CD1c-positive myeloid dendritic cell (primary cell): ENCODE results near the gene PPP6R2.

Source experiments
- DNase-seq: peaks from one replicate; pipeline ENCODE4 v3.0.0-alpha.2; 2016; ENCODE audit errors: extremely low spot score

The PPP6R2 gene

GRCh38 chr22:50305923-50306566 lies 37.1 kb upstream of the PPP6R2 start:
- peak; percentile 95 for DNase-seq

- peak; percentile 74 for DNase-seq
Observed at GRCh38 chr22:50306753-50307749, 36.1 kb upstream of the PPP6R2 start, which contains the start of gene PLXNB2. Gene PLXNB2, minus strand, starts transcription at chr22:50307646. Its CDS starts 17,062 bp downstream, at chr22:50290584.

GRCh38 chr22:50307890-50308596 lies 35.1 kb upstream of the PPP6R2 start:
- DNase-seq: peak; percentile 64

GRCh38 chr22:50308597-50308935 lies 34.6 kb upstream of the PPP6R2 start:
- peak; percentile 84 for DNase-seq

- peak; percentile 13 for DNase-seq
Observed at GRCh38 chr22:50308986-50309600, 34.0 kb upstream of the PPP6R2 start.

- no peak for DNase-seq
Observed at GRCh38 chr22:50309601-50309991, 33.5 kb upstream of the PPP6R2 start.

GRCh38 chr22:50310031-50310722 lies 33.0 kb upstream of the PPP6R2 start:
- no peak for DNase-seq

GRCh38 chr22:50310949-50311444 lies 32.1 kb upstream of the PPP6R2 start:
- DNase-seq: no peak

GRCh38 chr22:50311606-50312351 lies 31.3 kb upstream of the PPP6R2 start:
- no peak for DNase-seq

GRCh38 chr22:50312371-50312770 lies 30.8 kb upstream of the PPP6R2 start:
- no peak for DNase-seq

GRCh38 chr22:50313021-50313420 lies 30.1 kb upstream of the PPP6R2 start:
- no peak for DNase-seq

- DNase-seq: no peak
Observed at GRCh38 chr22:50313600-50313999, 29.5 kb upstream of the PPP6R2 start.

- DNase-seq: no peak
Observed at GRCh38 chr22:50314081-50314454, 29.1 kb upstream of the PPP6R2 start.

GRCh38 chr22:50314455-50315288 lies 28.5 kb upstream of the PPP6R2 start:
- DNase-seq: peak; percentile 69

GRCh38 chr22:50315289-50316113 lies 27.6 kb upstream of the PPP6R2 start:
- DNase-seq: no peak

GRCh38 chr22:50316114-50317065 lies 26.7 kb upstream of the PPP6R2 start:
- DNase-seq: no peak

- no peak for DNase-seq
Observed at GRCh38 chr22:50317178-50317577, 25.9 kb upstream of the PPP6R2 start.
